GM23338 (cell line): Measurements from ENCODE around the gene NDUFS5. TPM values are rescaled to one million over a fixed set of nuclear protein-coding genes. Genes with fewer than 3 reads are reported as not detected.

Experiments
- ATAC-seq: fragments of 200-7000 bp; cut with Tn5 transposase; 3 replicates; pipeline ENCODE4 v1.9.1; 2020
- DNase-seq: peaks from one replicate; pipeline ENCODE4 v3.0.0-alpha.2; 2015; ENCODE audit warnings: low spot score
- H2AFZ ChIP-seq: fragments of 200-600 bp; sonication (generic); 2 replicates; pipeline ENCODE4 v1.8.0; 2016; ENCODE audit warnings: antibody characterized with exemption, mild to moderate bottlenecking, moderate library complexity
- H3F3A ChIP-seq: fragments of 200-600 bp; sonication (generic); replicated peaks from 2 replicates; pipeline ENCODE4 v1.8.0; 2017; ENCODE audit warnings: antibody characterized with exemption, mixed run types, low read depth
- H3K27ac ChIP-seq: fragments of 200-600 bp; sonication (generic); 2 replicates; pipeline ENCODE4 v1.6.1; 2016; ENCODE audit warnings: low read depth
- H3K27me3 ChIP-seq: fragments of 200-600 bp; sonication (generic); 2 replicates; pipeline ENCODE4 v1.8.0; 2016; ENCODE audit warnings: mild to moderate bottlenecking, mixed run types, moderate library complexity; ENCODE audit not compliant: insufficient read depth
- H3K36me3 ChIP-seq: fragments of 200-600 bp; sonication (generic); 2 replicates; pipeline ENCODE4 v1.8.0; 2016; ENCODE audit warnings: mild to moderate bottlenecking; ENCODE audit not compliant: insufficient read depth
- H3K4me1 ChIP-seq: fragments of 200-600 bp; sonication (generic); 2 replicates; pipeline ENCODE4 v1.8.0; 2016; ENCODE audit warnings: mild to moderate bottlenecking, moderate library complexity; ENCODE audit not compliant: insufficient read depth
- H3K4me2 ChIP-seq: fragments of 200-600 bp; sonication (generic); 2 replicates; pipeline ENCODE4 v1.7.1; 2017; ENCODE audit warnings: mixed run types
- H3K4me3 ChIP-seq: fragments of 200-600 bp; sonication (generic); 2 replicates; pipeline ENCODE4 v1.6.1; 2016; ENCODE audit warnings: mixed run types
- H3K79me2 ChIP-seq: fragments of 200-600 bp; sonication (generic); replicated peaks from 2 replicates; pipeline ENCODE4 v1.8.0; 2017; ENCODE audit warnings: mild to moderate bottlenecking; ENCODE audit not compliant: insufficient read depth
- H3K9me2 ChIP-seq: fragments of 200-600 bp; sonication (generic); 2 replicates; pipeline ENCODE4 v1.8.0; 2017; ENCODE audit not compliant: insufficient read depth
- H4K20me1 ChIP-seq: fragments of 200-600 bp; sonication (generic); replicated peaks from 2 replicates; pipeline ENCODE4 v1.8.0; 2017; ENCODE audit warnings: mild to moderate bottlenecking; ENCODE audit not compliant: insufficient read depth
- H3K27ac Mint-ChIP-seq: 2 replicates; pipeline ENCODE4 v1.8.0; 2020; ENCODE audit warnings: inconsistent platforms, mild to moderate bottlenecking, moderate library complexity, mixed read lengths
- H3K27me3 Mint-ChIP-seq: 3 replicates; pipeline ENCODE4 v1.8.0; 2022; ENCODE audit warnings: low read depth, mild to moderate bottlenecking, moderate library complexity, mixed read lengths, inconsistent platforms; ENCODE audit not compliant: insufficient read depth, poor library complexity
- H3K36me3 Mint-ChIP-seq: 3 replicates; pipeline ENCODE4 v1.8.0; 2021; ENCODE audit warnings: low read depth, mild to moderate bottlenecking, inconsistent platforms, moderate library complexity, mixed read lengths
- H3K4me1 Mint-ChIP-seq: 3 replicates; pipeline ENCODE4 v1.8.0; 2020; ENCODE audit warnings: mild to moderate bottlenecking, inconsistent platforms, mixed read lengths
- H3K4me3 Mint-ChIP-seq: 3 replicates; pipeline ENCODE4 v1.8.0; 2021; ENCODE audit warnings: moderate library complexity, mild to moderate bottlenecking, inconsistent platforms, mixed read lengths
- H3K9me3 Mint-ChIP-seq: 3 replicates; pipeline ENCODE4 v1.8.0; 2020; ENCODE audit warnings: moderate library complexity, mild to moderate bottlenecking, inconsistent platforms, mixed read lengths
- CREB1 ChIP-seq: fragments of 250-450 bp; sonication (Bioruptor Pico); IDR thresholded peaks from 2 replicates; pipeline ENCODE4 v1.5.0; 2020; ENCODE audit warnings: low read depth, mild to moderate bottlenecking, moderate library complexity
- EZH2 ChIP-seq: fragments of 200-600 bp; sonication (generic); IDR thresholded peaks from one replicate; pipeline ENCODE4 v1.8.0; 2017; ENCODE audit warnings: antibody characterized with exemption, mild to moderate bottlenecking, low read depth; ENCODE audit not compliant: unreplicated experiment
- EZH2phosphoT487 ChIP-seq: fragments of 200-600 bp; sonication (generic); IDR thresholded peaks from one replicate; pipeline ENCODE4 v1.8.1; 2018; ENCODE audit warnings: antibody characterized with exemption; ENCODE audit not compliant: unreplicated experiment
- JUNB ChIP-seq: IDR thresholded peaks from one replicate; pipeline ENCODE4 v1.6.1; 2016; ENCODE audit warnings: antibody characterized with exemption; ENCODE audit not compliant: unreplicated experiment
- REST ChIP-seq: IDR thresholded peaks from one replicate; pipeline ENCODE4 v1.6.1; 2018; ENCODE audit warnings: antibody characterized with exemption; ENCODE audit not compliant: unreplicated experiment
- STAT1 ChIP-seq: IDR thresholded peaks from one replicate; pipeline ENCODE4 v1.6.1; 2016; ENCODE audit warnings: antibody characterized with exemption; ENCODE audit not compliant: unreplicated experiment
- ZNF114 ChIP-seq: fragments of 250-450 bp; sonication (Bioruptor Pico); IDR thresholded peaks from 2 replicates; pipeline ENCODE4 v1.5.0; 2020; ENCODE audit warnings: mild to moderate bottlenecking, moderate library complexity
- polyA plus RNA-seq: library from polyadenylated mRNA; unstranded; fragments of >200 nt; fragmentation: Nextera tagmentation; extraction: Ambion mirVana; gene quantifications from 2 replicates; pipeline ENCODE4 v1.2.1, GENCODE V29; 2016
- total RNA-seq: library from RNA; depleted of rRNA; stranded (reverse); fragments of >200 nt; shearing (Covaris generic); gene quantifications from 2 replicates; pipeline ENCODE4 v1.2.3, GENCODE V29; 2014
- TF ChIP-seq, protein P1 (sequence below): IDR thresholded peaks from 2 replicates; pipeline ENCODE4 v1.6.1; 2016; ENCODE audit warnings: antibody characterized with exemption
- TF ChIP-seq, protein P2 (sequence below), 2 experiments: fragments of 200-600 bp in 1 of 2; sonication (generic) in 1 of 2; conservative IDR thresholded peaks; 2 replicates each; pipeline versions ENCODE4 v1.5.1 to v1.6.1; 2016 to 2017; ENCODE audit warnings: antibody characterized with exemption in 2 of 2, low read depth in 2 of 2, mild to moderate bottlenecking in 2 of 2, moderate library complexity in 1 of 2

Gene NDUFS5
- total and polyA plus RNA-seq, 2 experiments from 2014 or later: 532 to 2,534 TPM

- TF ChIP-seq, protein P1, sequence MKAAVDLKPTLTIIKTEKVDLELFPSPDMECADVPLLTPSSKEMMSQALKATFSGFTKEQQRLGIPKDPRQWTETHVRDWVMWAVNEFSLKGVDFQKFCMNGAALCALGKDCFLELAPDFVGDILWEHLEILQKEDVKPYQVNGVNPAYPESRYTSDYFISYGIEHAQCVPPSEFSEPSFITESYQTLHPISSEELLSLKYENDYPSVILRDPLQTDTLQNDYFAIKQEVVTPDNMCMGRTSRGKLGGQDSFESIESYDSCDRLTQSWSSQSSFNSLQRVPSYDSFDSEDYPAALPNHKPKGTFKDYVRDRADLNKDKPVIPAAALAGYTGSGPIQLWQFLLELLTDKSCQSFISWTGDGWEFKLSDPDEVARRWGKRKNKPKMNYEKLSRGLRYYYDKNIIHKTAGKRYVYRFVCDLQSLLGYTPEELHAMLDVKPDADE: no peak
- TF ChIP-seq ZNF114 (no peak), EZH2phosphoT487 (no peak), EZH2 (no peak), STAT1 (no peak)
Observed at GRCh38 chr1:39047374-39048229, 21.5 kb downstream of the NDUFS5 start (continued).

- no peak for TF ChIP-seq REST
- Mint-ChIP-seq H3K36me3 (peaks cover 10% of the 10 kb centered on the region; the same call in 2 of the 3 replicates), H3K4me3 (no peak overlapping the region), H3K9me3 (no peaks in the 10 kb centered on the region), H3K4me1 (peaks cover 14% of the 10 kb centered on the region; the same call in 2 of the 3 replicates), H3K27me3 (peaks cover 4% of the 10 kb centered on the region), H3K27ac (peak overlapping the region; percentile 79)
- H3K4me1 ChIP-seq: peaks cover 7% of the 10 kb centered on the region; the same call in 1 of the 2 replicates
- no peak overlapping the region for H3K4me3 ChIP-seq
- peak overlapping the region; percentile 45; the same call in 1 of the 2 replicates for H3K27ac ChIP-seq
- H4K20me1 ChIP-seq: no peaks in the 10 kb centered on the region
- no peaks in the 10 kb centered on the region for H3K27me3 ChIP-seq
- DNase-seq (no peak), ATAC-seq (no peak)
- H3K79me2 ChIP-seq: no peaks in the 10 kb centered on the region
- no peaks in the 10 kb centered on the region for H3K36me3 ChIP-seq
- H2AFZ ChIP-seq: no peak overlapping the region
- no peaks in the 10 kb centered on the region for H3K9me2 ChIP-seq
- H3K4me2 ChIP-seq: no peak overlapping the region
- no peaks in the 10 kb centered on the region for H3F3A ChIP-seq
Observed at GRCh38 chr1:39048745-39049370, 22.7 kb downstream of the NDUFS5 start.

GRCh38 chr1:39050001-39050400 is 23.9 kb downstream of the NDUFS5 start:
- no peaks in the 10 kb centered on the region for H3K27me3 ChIP-seq
- Mint-ChIP-seq H3K4me3 (no peak overlapping the region), H3K9me3 (no peaks in the 10 kb centered on the region), H3K4me1 (peaks cover 14% of the 10 kb centered on the region; the same call in 2 of the 3 replicates), H3K27me3 (peaks cover 4% of the 10 kb centered on the region), H3K27ac (no peak overlapping the region), H3K36me3 (peaks cover 10% of the 10 kb centered on the region; the same call in 1 of the 3 replicates)
- peaks cover 7% of the 10 kb centered on the region; the same call in 1 of the 2 replicates for H3K4me1 ChIP-seq
- no peak overlapping the region for H2AFZ ChIP-seq
- no peak overlapping the region for H3K27ac ChIP-seq
- no peaks in the 10 kb centered on the region for H3F3A ChIP-seq
- no peaks in the 10 kb centered on the region for H3K9me2 ChIP-seq
- H3K4me3 ChIP-seq: no peak overlapping the region
- ATAC-seq (no peak), DNase-seq (no peak)
- H3K36me3 ChIP-seq: no peaks in the 10 kb centered on the region
- H4K20me1 ChIP-seq: no peaks in the 10 kb centered on the region
- H3K4me2 ChIP-seq: no peak overlapping the region
- no peaks in the 10 kb centered on the region for H3K79me2 ChIP-seq
- TF ChIP-seq, protein P2, sequence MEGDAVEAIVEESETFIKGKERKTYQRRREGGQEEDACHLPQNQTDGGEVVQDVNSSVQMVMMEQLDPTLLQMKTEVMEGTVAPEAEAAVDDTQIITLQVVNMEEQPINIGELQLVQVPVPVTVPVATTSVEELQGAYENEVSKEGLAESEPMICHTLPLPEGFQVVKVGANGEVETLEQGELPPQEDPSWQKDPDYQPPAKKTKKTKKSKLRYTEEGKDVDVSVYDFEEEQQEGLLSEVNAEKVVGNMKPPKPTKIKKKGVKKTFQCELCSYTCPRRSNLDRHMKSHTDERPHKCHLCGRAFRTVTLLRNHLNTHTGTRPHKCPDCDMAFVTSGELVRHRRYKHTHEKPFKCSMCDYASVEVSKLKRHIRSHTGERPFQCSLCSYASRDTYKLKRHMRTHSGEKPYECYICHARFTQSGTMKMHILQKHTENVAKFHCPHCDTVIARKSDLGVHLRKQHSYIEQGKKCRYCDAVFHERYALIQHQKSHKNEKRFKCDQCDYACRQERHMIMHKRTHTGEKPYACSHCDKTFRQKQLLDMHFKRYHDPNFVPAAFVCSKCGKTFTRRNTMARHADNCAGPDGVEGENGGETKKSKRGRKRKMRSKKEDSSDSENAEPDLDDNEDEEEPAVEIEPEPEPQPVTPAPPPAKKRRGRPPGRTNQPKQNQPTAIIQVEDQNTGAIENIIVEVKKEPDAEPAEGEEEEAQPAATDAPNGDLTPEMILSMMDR (conservative IDR thresholded peaks at IDR 0.05; ENCODE audit: low read depth in 2 of 2): no peak
- TF ChIP-seq EZH2: no peak
- TF ChIP-seq CREB1 (CRISPR knock-in tag): no peak
- TF ChIP-seq STAT1: no peak
- TF ChIP-seq JUNB: no peak
- TF ChIP-seq REST: no peak
